ENCODE results near the gene SLC22A23.
"Not testable (repeated sequence)": the region's sequence is repeated elsewhere in the genome, so short reads cannot be mapped to it uniquely, and the experiment has no call there.

SLC22A23 gene

DNA sequence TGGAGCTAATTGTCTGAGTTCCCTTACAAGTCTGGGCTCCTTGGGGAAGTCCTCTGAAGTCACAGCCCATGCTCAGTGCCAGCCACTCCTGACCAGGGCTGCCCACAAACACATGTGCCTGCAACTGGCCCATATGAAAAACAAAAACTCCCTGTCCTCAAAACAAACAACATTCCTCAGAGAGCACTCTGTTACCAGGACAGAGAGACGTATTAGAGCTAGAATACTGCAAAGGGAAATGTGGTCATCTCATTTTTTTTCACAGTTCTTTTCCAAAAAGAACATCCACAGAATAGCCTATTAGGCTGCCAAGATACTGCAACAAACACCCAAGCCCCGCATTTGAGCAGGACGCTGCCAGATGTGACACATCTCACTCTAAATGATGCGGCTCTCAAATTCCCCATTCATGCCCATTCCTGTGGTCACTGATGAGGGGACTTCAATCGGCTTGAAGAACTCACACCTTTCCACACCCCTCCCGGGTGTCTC, 71.1 kb downstream of the SLC22A23 start:
- no peak for DNase-seq (ENCODE audit: low read depth in 2 of 2)

DNA sequence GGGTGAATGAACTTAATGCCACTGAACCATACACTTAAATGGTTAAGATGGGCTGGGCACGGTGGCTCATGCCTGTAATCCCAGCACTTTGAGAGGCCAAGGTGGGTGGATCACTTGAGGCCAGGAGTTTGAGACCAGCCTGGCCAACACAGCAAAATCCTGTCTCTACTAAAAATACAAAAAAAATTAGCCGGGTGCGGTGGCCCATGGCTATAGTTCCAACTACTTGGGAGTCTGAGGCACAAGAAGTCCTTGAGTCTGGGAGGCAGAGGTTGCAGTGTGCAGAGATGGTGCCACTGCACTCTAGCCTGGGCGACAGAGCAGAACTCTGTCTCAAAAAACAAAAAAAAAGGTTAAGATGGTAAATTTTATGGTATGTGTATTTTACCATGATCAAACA, 71.7 kb downstream of the SLC22A23 start:
- not testable (repeated sequence) for DNase-seq (ENCODE audit: low read depth in 2 of 2)

DNA sequence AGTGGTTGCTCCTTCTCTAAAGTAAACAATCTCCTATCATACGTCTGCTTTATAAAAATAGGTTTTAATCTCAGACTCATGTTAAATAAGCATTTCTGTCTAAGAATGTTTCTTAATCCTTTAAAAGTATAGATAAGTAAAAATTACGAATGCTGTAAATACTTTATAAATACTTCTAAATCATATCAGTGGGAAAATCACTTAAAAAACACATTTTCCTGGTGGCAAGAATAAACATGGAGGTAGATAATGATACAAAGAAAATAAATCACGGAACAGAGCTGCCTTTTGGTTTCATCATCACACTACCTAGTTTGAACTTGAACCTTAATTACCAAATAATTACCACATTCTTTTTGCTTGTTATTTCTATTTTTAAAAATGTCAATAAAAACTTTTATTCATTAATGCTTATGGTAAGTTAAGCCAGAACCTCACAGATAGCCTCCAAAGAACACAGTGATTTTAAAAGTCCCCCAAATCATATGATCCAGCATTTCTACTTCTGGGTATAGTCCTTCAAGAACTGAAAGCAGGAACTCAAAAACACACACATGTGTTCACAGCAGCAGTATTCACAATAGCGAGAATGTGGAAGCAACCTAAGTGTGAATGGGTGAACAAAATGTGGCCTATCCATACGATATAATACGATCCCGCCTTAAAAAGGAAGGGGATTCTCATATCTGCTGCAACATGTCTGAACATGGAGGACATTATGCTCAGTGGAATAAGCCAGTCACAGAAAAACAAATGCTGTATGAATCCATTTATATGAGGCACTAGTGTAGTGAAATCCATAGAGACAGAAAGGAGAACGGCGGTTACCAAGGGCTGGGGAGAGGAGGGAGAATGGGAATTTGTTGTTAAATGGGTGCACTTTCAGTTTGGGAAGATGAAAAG, 72.4 kb downstream of the SLC22A23 start:
- DNase-seq (ENCODE audit: low read depth in 2 of 2): no peak

DNA sequence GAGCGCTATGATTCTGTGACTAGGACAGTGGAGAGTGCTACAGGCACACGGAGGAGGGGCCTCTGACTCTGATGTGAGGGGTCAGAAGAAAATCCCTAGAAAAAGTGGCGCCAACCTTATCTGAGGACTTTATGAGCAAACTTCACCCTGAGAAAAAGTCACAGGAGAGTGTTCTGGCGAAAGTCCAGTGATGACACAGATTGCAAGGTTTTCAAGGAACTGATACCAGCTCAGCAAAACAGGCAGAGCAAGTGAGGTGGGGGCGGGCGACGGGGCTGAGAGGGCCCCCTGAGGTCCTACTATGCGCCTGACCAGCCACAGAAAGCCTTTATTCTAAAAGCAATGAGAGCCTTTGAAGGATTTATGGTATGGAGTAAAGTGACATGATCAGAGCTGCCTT, 73.3 kb downstream of the SLC22A23 start:
- DNase-seq (ENCODE audit: low read depth in 2 of 2): no peak

DNA sequence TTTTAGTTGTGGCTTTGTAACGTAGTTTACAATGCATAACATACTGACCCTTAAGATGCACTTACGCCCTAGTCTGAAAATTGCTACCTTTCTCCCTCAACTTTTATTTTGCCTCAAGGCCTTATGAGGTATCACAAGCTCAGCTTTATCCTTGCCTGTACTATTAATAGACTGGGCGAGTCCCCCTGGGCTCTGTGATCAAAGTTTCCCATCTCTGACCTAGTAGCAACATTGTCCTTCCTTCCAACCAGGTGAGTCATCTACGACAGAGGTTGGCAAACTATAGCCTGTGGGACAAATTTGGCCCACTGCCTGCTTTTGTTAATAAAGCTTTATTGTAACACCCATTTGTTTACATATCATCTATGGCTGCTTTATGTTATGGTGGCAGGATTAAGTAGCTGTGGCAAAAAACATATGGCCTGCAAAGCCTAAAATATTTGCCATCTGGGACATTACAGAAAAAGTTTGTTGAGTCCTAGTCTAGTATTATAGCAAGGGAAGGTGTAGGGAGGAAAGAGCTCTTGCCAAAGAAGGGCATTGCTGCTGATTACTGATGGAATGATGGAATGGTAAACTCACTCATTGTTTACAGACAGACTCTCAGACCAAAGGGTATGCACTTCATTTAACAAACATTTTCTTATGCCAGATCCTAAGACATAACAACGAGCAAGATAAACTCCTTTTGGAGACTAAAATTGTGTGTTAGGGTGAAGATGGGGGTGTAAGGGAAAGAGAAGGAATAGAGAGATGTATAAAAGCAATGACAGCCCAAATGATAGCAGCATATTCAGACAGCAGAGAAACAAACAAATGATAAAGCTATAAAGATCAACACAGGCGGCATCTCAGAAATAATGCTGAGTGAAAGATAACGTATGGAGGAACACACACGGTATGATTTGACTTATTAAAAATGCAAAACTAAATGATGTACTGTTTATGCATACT, 74.2 kb downstream of the SLC22A23 start:
- no peak for DNase-seq (ENCODE audit: low read depth in 2 of 2)

DNA sequence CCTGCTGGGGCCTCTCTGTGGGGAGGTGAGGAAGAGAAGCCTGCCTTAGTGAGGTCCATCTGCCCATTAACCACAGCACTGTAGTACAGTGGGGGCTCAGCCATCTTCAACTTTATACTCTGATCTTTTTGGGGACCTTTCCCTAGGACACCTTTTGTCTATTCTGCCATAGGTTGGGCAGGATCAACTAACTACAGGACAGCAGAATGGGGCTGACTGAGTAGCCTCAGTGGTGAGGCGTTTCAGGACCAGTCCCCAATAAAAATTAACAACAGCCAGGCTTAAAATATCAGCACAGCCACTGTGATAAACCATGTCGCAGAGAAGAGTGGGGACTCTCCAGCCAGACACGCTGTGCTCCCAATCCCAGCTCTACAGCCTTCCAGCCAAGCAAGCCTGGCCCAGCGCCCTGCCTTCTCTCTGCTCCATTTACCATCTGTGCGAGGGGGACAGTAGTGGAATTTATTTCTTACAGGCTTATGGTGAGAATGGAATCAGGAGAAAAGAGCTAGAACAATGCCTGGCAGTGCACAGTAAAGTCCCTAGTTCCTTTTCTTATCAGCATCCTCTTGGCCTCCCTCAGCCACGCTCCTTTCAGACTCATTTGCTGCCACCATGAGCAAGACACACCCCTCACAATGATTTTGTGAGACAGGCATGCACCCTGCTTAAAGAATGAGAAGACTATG, 75.5 kb downstream of the SLC22A23 start:
- no peak for DNase-seq (ENCODE audit: low read depth in 2 of 2)

DNA sequence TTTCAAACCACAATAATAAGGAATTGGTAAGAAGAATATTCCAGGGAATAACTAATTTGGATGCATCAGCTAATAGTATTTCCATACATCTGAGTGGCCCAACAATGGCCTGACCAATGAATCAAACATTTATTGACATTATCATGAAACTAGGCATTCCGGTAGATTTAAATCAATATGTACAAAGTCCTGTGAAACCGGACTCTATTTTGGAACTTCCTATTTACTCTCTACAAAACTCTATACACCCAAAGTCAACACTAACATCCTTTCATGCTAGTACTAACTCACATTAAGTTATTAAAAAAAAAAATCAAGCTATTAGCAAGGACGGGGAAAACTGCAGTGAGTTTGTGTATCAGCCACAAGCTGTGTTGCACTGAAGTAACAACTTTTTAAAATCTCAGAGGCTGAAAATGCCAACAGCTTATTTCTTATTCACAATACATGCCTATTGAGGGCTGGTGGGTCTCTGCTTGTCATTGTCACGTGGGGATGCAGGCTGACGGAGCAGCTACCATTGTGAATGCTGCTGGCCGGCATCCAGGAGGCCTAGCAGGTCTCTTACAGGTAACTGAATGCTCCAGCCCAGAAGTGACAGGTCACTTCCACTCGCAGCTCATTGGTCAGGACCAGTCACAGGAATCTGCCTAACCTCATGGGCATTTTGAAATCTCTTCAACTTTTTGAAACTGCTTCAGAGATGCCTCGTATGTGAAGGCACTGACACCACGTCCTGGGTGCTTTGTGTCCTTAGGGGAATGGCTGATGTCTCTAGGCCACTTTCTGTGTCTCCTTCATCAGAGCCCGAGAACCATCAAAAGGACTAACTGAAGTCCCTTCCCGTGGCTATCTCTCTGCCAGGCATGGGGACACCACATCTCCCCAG, 76.3 kb downstream of the SLC22A23 start:
- no peak for DNase-seq (ENCODE audit: low read depth in 2 of 2)

DNA sequence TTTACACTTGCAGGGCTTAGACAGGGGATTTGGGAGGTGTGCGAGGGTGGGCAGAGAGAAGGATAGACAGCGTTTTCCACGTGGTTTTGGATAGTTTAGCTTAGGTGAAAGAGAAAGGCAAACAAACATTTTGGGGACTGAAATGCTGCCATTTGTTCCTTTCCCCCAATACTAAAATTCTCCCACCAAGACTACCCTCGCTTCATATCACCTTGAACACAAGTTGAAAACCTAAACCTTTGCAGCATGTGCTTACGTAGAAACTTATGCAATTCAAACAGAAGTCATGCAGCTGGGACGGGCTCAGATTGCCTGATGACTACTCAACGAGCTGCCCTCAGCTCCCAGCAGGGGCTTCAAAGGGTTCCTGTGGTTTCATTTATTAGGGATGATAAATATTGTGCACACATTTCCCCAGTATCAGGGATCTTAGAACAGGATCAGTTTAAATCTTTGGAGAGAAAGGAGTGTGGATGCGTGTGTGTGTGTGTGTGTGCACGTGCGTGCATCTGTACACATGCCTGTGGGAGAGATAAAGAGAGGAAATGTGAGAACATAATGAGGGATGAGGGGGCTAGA, 77.3 kb downstream of the SLC22A23 start:
- no peak for DNase-seq (ENCODE audit: low read depth in 2 of 2)

DNA sequence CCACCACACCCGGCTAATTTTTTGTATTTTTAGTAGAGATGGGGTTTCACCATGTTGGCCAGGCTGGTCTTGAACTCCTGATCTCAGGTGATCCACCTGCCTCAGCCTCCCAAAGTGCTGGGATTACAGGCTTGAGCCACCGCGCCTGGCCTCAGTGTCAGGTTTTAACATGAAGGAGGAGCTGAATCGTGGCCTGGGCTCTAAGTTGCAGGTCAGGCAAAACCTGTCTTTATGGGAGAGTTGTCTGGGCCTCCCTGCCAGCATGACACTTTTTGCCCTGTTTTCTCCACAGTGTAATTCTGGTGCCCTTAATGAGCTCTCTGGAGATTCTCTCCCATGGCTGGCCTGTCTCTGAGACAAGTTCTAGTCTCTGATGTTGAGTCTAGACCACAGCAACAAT, 78.0 kb downstream of the SLC22A23 start:
- DNase-seq (ENCODE audit: low read depth in 2 of 2): not testable (repeated sequence)

DNA sequence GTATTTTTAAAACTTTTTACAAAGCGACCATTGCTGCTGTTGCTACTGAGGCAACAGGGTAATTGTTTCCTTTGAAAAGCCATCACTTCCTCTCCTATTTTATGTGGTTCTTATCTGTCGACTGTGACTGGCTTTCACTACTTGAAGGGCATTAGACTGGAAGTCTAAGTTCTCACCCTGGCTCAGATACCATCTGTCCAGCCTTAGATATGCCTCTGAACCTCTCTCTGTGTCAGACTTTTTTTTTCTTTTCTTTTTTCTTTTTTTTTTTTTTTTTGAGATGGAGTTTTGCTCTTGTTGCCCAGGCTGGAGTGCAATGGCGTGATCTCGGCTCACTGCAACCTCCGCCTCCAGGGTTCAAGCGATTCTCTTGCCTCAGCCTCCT, 78.5 kb downstream of the SLC22A23 start:
- DNase-seq (ENCODE audit: low read depth in 2 of 2): not testable (repeated sequence)

DNA sequence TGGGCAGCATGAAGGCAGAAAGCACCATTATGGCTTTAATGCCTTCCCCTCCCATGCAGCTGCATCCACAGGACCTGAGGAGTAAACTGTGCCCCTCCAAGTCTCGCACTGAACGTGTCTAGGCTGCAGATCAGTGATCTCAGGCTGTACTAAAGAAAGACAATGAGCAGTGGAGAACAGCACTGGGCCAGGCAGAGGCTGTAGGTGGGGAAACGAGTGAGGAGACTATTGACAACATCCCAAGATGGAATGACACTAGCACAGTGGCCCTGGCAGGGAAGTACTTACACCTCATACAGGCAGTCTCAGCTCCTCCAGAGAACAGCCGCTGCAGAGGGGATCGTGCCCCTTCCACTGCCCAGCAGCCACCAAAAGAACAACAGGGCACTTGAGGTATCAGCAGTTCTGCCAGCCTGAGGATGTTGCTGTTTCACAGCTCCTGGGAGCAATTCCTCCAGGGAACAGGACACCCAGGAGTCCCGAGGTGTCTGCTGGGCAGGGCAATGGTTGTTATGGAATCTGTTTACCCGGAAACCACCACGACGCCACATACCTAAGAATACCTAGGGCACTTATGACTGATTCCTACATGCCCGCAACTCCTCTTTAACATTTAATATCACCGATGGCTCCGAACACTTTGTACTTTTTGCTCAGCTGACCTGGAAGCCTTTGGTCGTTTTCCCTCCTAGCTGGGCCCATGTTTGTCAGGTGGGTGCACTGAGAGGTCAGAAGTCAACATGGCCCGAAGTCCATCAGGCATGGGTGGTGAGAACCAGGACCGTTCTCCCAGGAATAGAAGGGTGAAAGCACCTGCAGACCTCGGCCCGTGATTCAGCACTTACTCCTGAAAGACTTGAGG, 79.1 kb downstream of the SLC22A23 start:
- no peak for DNase-seq (ENCODE audit: low read depth in 2 of 2)

DNA sequence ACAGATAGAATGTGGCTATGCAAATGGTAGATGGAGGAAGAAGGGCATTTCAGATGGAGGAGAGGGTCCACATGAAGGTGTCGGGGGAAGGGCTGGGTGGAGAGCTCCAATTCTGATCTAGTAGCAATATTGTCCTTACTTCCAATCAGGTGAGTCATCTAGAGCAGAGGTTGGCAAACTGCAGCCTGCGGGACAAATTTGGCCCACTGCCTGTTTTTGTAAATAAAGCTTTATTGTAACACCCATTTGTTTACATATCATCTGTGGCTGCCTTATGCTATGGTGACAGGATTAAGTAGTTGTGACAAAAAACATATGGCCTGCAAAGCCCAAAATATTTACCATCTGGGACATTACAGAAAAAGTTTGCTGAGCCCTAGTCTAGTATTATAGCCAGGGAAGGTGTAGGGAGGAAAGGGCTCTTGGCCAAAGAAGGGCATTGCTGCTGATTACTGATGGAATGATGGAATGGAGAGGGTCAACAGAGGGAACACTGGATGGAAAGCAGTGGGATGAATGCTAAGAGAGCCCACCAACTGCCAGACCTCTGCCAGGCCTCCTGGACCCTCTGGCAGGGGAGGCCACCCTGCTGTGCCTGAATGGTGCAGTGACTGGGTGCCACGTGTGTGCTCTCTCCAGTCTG, 79.8 kb downstream of the SLC22A23 start:
- no peak for DNase-seq (ENCODE audit: low read depth in 2 of 2)

DNA sequence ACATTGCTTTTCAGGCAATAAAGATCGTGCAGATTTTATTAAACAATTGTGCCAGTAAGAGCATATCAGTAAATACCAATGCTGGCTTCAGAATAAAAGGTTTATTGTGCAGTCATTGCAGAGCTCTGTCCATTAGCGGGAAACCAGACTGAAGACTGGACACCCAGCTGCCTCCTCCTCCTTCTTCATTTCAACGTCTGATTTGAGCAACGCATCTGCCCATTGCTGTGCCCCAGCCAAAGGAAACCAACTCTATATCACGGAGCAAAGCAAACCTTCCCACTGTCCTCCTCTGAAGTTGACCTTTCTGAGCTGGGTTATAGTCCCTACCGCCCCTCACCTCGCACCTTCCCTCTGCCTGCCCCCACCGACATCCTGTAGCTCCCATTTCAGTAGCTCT, 80.8 kb downstream of the SLC22A23 start:
- no peak for DNase-seq (ENCODE audit: low read depth in 2 of 2)

DNA sequence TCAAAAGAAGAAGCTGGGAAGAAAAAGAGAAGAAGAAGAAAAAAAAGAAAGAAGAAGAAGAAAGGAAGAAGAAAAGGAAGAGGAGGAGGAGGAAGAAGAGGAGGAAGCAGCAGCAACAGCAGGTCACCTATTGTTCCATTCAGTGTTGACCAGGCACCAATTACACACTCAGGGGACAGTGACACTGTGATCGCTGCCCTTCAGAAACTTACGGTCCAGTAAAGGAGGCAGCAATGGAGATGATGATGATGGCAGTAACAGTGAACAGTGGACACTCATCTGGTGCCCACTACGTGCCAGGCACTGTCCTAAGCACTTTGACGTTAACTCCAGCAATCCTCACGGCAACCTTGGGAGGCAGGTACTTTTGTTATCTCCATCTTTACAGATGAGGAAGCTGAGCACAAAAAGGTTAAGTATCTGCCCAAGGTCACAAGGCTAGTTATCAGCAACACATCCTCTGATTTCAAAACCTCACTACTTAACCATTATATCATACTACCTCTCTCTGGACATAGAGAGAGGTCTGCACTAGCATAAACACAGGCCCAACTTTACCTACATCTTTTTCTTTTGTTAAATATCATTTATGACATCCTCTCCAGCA, 83.2 kb downstream of the SLC22A23 start:
- no peak for DNase-seq (ENCODE audit: low read depth in 2 of 2)

DNA sequence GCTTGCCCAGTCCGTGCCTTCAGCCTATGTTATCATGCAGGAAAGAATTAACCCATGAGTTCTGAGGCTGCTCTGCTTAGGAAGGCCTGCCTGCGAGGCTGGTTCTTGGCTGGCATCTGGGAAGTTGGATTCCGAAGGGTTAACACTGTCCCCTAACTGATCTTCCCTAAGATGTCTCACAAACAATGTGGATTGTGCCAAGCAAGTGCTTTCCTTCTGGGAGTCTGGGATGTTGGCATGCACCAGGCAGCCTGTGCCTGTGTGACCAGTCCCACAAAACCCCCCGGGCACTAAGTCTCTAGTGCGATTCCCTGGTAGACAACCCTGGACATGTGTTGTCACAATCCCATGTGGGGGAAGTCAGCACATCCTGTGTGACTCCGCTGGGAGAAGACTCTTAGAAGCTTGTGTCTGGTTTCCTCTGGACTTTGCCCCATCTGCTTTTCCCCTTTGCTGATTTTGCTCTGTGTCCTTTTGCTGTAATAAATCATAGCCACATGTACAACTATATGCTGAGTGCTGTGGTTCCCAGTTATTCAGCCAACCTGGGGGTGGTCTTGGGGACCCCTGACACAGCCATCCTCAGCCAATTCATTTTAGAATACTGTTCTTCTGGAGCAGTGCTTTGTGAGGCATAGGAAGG, 83.8 kb downstream of the SLC22A23 start:
- DNase-seq (ENCODE audit: low read depth in 2 of 2): no peak

DNA sequence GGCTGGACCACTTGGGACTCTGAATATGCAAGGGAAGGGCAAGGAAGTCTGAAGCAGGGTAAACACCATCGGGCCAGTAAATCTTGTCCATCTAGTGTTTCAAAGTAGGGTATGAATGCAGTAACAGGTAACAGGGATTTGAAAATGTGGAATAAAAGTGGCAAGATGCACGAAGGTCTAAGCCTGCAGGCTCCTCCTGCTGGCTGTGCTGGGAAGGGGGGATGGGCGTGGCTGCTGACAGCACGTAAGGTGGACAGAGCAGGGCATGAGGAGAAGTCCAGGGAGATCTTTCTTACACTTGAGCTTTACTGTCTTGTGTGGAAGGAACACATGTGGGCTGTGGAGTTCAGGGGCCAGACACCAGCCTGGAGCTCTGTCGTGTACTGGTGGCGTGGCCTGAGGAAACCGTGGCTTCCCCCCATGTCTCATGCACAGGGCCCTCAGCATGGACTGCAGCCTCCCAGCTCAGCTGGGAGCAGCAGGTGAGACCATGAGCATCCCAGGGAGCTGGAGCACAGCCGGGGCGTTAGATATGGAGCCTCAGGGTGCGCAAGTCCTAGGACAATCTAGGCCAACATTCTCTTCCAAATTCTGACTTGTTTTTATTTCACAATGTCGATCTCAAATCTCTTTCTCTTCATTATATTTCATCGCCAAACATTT, 84.5 kb downstream of the SLC22A23 start:
- no peak for DNase-seq (ENCODE audit: low read depth in 2 of 2)

DNA sequence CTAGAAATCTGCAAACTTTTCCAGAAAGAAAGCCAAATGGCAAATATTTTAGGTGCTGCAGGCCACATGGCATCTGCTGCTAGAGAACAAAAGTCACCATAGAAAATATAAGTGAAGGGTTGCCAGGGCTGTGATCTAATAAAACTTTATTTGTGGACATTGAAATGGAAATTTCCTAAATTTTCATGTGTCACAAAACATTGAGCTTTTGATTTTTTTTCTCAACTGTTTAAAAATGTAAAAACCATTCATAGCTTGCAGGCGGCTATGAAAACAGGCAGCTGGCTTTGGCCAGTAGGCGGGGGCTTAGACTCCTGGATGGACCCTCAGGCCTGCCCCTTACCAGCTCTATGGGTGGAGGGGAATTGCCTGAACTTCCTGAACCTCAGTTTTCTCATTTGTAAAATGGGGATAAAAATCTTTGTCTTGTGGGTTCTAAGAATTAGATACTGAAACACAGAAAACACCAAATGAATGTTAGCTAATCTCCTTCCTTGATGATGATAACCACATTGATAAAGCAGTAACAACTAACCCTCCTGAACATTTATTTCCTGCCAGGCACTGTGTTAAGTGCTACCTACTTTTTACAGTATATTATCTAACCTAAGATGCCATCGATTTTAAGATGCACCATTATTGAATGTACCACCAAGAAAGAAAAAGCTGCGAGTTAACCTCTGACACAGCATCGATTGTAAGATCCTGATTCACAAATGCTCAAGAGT, 85.5 kb downstream of the SLC22A23 start:
- no peak for DNase-seq (ENCODE audit: low read depth in 2 of 2)

Measured in stimulated activated CD8-positive, alpha-beta memory T cell treated with anti-CD3 and anti-CD28 coated beads, Interleukin-7, amount 100 ng/mL, for 1 hour (primary cell).